Smooth muscle cell (in vitro differentiated cells): ENCODE data around the gene ERFL. TPM values are rescaled to one million over a fixed set of nuclear protein-coding genes. Genes with fewer than 3 reads are reported as not detected.

Source experiments
- DNase-seq: peaks from one replicate; lab custom pipeline; 2025; ENCODE audit not compliant: unreplicated experiment; lab: John Stamatoyannopoulos, UW
- H2AFZ ChIP-seq: fragments of 200-600 bp; sonication (generic); 2 replicates; pipeline ENCODE4 v1.6.0; 2016; ENCODE audit warnings: antibody characterized with exemption, low read depth, mild to moderate bottlenecking
- H3F3A ChIP-seq: fragments of 200-600 bp; sonication (generic); 2 replicates; pipeline ENCODE4 v1.6.0; 2017; ENCODE audit warnings: antibody characterized with exemption, low read depth
- H3K27ac ChIP-seq: fragments of 200-600 bp; sonication (generic); 2 replicates; pipeline ENCODE4 v1.5.1; 2016; ENCODE audit warnings: low read depth, mild to moderate bottlenecking
- H3K27me3 ChIP-seq: fragments of 200-600 bp; sonication (generic); 2 replicates; pipeline ENCODE4 v1.6.1; 2016; ENCODE audit warnings: low read depth, mild to moderate bottlenecking
- H3K36me3 ChIP-seq: fragments of 200-600 bp; sonication (generic); 2 replicates; pipeline ENCODE4 v1.5.1; 2016; ENCODE audit warnings: low read depth
- H3K4me1 ChIP-seq: fragments of 200-600 bp; sonication (generic); 2 replicates; pipeline ENCODE4 v1.5.1; 2016; ENCODE audit warnings: low read depth
- H3K4me2 ChIP-seq: fragments of 200-600 bp; sonication (generic); 2 replicates; pipeline ENCODE4 v1.6.0; 2016; ENCODE audit warnings: mild to moderate bottlenecking
- H3K4me3 ChIP-seq: fragments of 200-600 bp; sonication (generic); 2 replicates; pipeline ENCODE4 v1.5.1; 2016; ENCODE audit warnings: mild to moderate bottlenecking
- H3K79me2 ChIP-seq: fragments of 200-600 bp; sonication (generic); 2 replicates; pipeline ENCODE4 v1.6.0; 2016; ENCODE audit warnings: low read depth, mild to moderate bottlenecking
- H3K9ac ChIP-seq: fragments of 200-600 bp; sonication (generic); 2 replicates; pipeline ENCODE4 v1.6.0; 2016; ENCODE audit warnings: low read depth
- H3K9me3 ChIP-seq: fragments of 200-600 bp; sonication (generic); replicated peaks from 2 replicates; pipeline ENCODE4 v1.5.1; 2016; ENCODE audit warnings: low read depth
- H4K20me1 ChIP-seq: fragments of 200-600 bp; sonication (generic); 2 replicates; pipeline ENCODE4 v1.6.0; 2016; ENCODE audit warnings: low read depth
- CTCF ChIP-seq: fragments of 200-600 bp; sonication (generic); IDR thresholded peaks from 2 replicates; pipeline ENCODE4 v1.5.1; 2017; ENCODE audit warnings: borderline replicate concordance, mild to moderate bottlenecking, antibody characterized with exemption; ENCODE audit not compliant: insufficient read depth, poor library complexity, severe bottlenecking
- WGBS: methylation state at CpG from one replicate; pipeline ENCODE4 v1.1.7; 2016; ENCODE audit warnings: low lambda C conversion rate; 5-methylcytosine and 5-hydroxymethylcytosine counted together
- polyA plus RNA-seq: library from polyadenylated mRNA; unstranded; fragments of >200 nt; fragmentation: Nextera tagmentation; extraction: Ambion mirVana; gene quantifications from 2 replicates; pipeline ENCODE4 v1.2.1, GENCODE V29; 2016
- total RNA-seq: library from RNA; depleted of rRNA; stranded (reverse); fragments of >200 nt; gene quantifications from 2 replicates; pipeline ENCODE4 v1.2.3, GENCODE V29; 2014

The ERFL gene
- total and polyA plus RNA-seq, 2 experiments from 2014 or later = 0.09 TPM

GRCh38 chr19:41887711-41888382, 40.4 kb downstream of the ERFL start:
- Histone ChIP-seq H3K4me3 (no peak overlapping the region), H2AFZ (no peak overlapping the region), H3K9ac (peak overlapping the region; percentile 44), H3K9me3 (no peaks in the 10 kb centered on the region), H4K20me1 (peaks cover 54% of the 10 kb centered on the region), H3K27ac (peak overlapping the region; percentile 83), H3K4me1 (no peaks in the 10 kb centered on the region), H3K36me3 (no peaks in the 10 kb centered on the region), H3F3A (peaks cover 10% of the 10 kb centered on the region), H3K27me3 (no peaks in the 10 kb centered on the region), H3K4me2 (peak overlapping the region; percentile 63), H3K79me2 (peaks cover 23% of the 10 kb centered on the region)
- DNase-seq = no peak
- peak; percentile 16 for TF ChIP-seq CTCF
- 48% methylated on average over 16 of the region's 17 CpGs for WGBS

- Histone ChIP-seq H3K79me2 (peaks cover 23% of the 10 kb centered on the region), H3K27ac (peak overlapping the region; percentile 83), H2AFZ (no peak overlapping the region), H3K9me3 (no peaks in the 10 kb centered on the region), H3K9ac (peak overlapping the region; percentile 44), H3K27me3 (no peaks in the 10 kb centered on the region), H3K4me1 (no peaks in the 10 kb centered on the region), H4K20me1 (peaks cover 46% of the 10 kb centered on the region), H3F3A (peaks cover 17% of the 10 kb centered on the region), H3K4me2 (peak overlapping the region; percentile 63), H3K36me3 (no peaks in the 10 kb centered on the region), H3K4me3 (no peak overlapping the region)
- 65% methylated on average over 12 of the region's 13 CpGs for WGBS
- no peak for TF ChIP-seq CTCF
- DNase-seq = no peak
Observed at GRCh38 chr19:41886761-41887710, 41.2 kb downstream of the ERFL start.

GRCh38 chr19:41883821-41884733, 44.2 kb downstream of the ERFL start:
- peak; percentile 68 for DNase-seq
- H3K9me3 ChIP-seq = no peaks in the 10 kb centered on the region
- H3K9ac ChIP-seq = peak overlapping the region; percentile 75
- peaks cover 17% of the 10 kb centered on the region for H3F3A ChIP-seq
- no peaks in the 10 kb centered on the region for H3K36me3 ChIP-seq
- TF ChIP-seq CTCF = no peak
- peaks cover 17% of the 10 kb centered on the region for H4K20me1 ChIP-seq
- no peaks in the 10 kb centered on the region for H3K4me1 ChIP-seq
- WGBS = under 1% methylated on average over 59 of the region's 66 CpGs
- peak overlapping the region; percentile 96 for H3K4me2 ChIP-seq
- no peaks in the 10 kb centered on the region for H3K27me3 ChIP-seq
- H3K27ac ChIP-seq = no peak overlapping the region
- H3K4me3 ChIP-seq = peak overlapping the region; percentile 83
- peaks cover 23% of the 10 kb centered on the region for H3K79me2 ChIP-seq
- peak overlapping the region; percentile 88 for H2AFZ ChIP-seq
